NT2/D1 (cell line): ENCODE results near the gene AMPD3.

Source experiments
- DNase-seq: peaks from one replicate; pipeline ENCODE4 v3.0.0-alpha.2; 2011; ENCODE audit warnings: low read depth, low spot score
- H3K27me3 ChIP-seq: 2 replicates; pipeline ENCODE4 v1.6.0; 2011; ENCODE audit warnings: mild to moderate bottlenecking; ENCODE audit not compliant: insufficient read length, insufficient read depth
- H3K36me3 ChIP-seq: 2 replicates; pipeline ENCODE4 v1.6.1; 2011; ENCODE audit warnings: mild to moderate bottlenecking, low read length, mixed read lengths; ENCODE audit not compliant: insufficient read depth, insufficient read length
- H3K4me1 ChIP-seq: 2 replicates; pipeline ENCODE4 v1.5.1; 2011; ENCODE audit not compliant: insufficient read depth, insufficient read length
- H3K4me3 ChIP-seq: 2 replicates; pipeline ENCODE4 v1.5.1; 2011; ENCODE audit warnings: low read depth; ENCODE audit not compliant: insufficient read length
- H3K9ac ChIP-seq: 2 replicates; pipeline ENCODE4 v1.6.0; 2011; ENCODE audit warnings: low read depth; ENCODE audit not compliant: insufficient read length
- H3K9me3 ChIP-seq: 2 replicates; pipeline ENCODE4 v1.5.1; 2011; ENCODE audit warnings: mild to moderate bottlenecking, low read length; ENCODE audit not compliant: insufficient read depth
- SUZ12 ChIP-seq: IDR thresholded peaks from 2 replicates; pipeline ENCODE4 v1.6.1; 2011; ENCODE audit not compliant: insufficient read length, insufficient read depth; ENCODE audit errors: extremely low read depth
- YY1 ChIP-seq: IDR thresholded peaks from 2 replicates; pipeline ENCODE4 v1.6.1; 2011; ENCODE audit not compliant: insufficient read length, insufficient read depth
- ZNF274 ChIP-seq: IDR thresholded peaks from 2 replicates; pipeline ENCODE4 v1.6.1; 2011; ENCODE audit warnings: mild to moderate bottlenecking, low read depth, low read length

The AMPD3 gene

GRCh38 chr11:10412266-10412665 lies 42.8 kb upstream of the AMPD3 start:
- no peaks in the 10 kb centered on the region for H3K36me3 ChIP-seq
- no peaks in the 10 kb centered on the region for H3K9me3 ChIP-seq
- no peaks in the 10 kb centered on the region for H3K27me3 ChIP-seq
- TF ChIP-seq YY1 (no peak), ZNF274 (no peak), SUZ12 (no peak)
- no peaks in the 10 kb centered on the region for H3K4me1 ChIP-seq
- no peak overlapping the region for H3K4me3 ChIP-seq
- DNase-seq = no peak
- no peak overlapping the region for H3K9ac ChIP-seq

GRCh38 chr11:10413268-10413667 lies 41.8 kb upstream of the AMPD3 start:
- Histone ChIP-seq H3K4me3 (no peak overlapping the region), H3K4me1 (no peaks in the 10 kb centered on the region), H3K9me3 (no peaks in the 10 kb centered on the region), H3K36me3 (no peaks in the 10 kb centered on the region), H3K9ac (no peak overlapping the region), H3K27me3 (no peaks in the 10 kb centered on the region)
- no peak for DNase-seq
- TF ChIP-seq YY1 = no peak
- no peak for TF ChIP-seq ZNF274

GRCh38 chr11:10414181-10414580 lies 40.9 kb upstream of the AMPD3 start:
- TF ChIP-seq ZNF274 = no peak
- TF ChIP-seq YY1 = no peak
- TF ChIP-seq SUZ12 = no peak
- no peaks in the 10 kb centered on the region for H3K27me3 ChIP-seq
- H3K4me3 ChIP-seq = no peak overlapping the region
- no peaks in the 10 kb centered on the region for H3K36me3 ChIP-seq
- no peak for DNase-seq
- H3K9ac ChIP-seq = no peak overlapping the region
- H3K4me1 ChIP-seq = no peaks in the 10 kb centered on the region
- H3K9me3 ChIP-seq = no peaks in the 10 kb centered on the region

GRCh38 chr11:10414659-10415058 lies 40.4 kb upstream of the AMPD3 start:
- no peak overlapping the region for H3K9ac ChIP-seq
- TF ChIP-seq YY1 = no peak
- no peak for TF ChIP-seq SUZ12
- H3K4me3 ChIP-seq = no peak overlapping the region
- no peaks in the 10 kb centered on the region for H3K9me3 ChIP-seq
- no peak for DNase-seq
- no peaks in the 10 kb centered on the region for H3K27me3 ChIP-seq
- no peaks in the 10 kb centered on the region for H3K4me1 ChIP-seq
- no peaks in the 10 kb centered on the region for H3K36me3 ChIP-seq

- Histone ChIP-seq H3K27me3 (no peaks in the 10 kb centered on the region), H3K9me3 (no peaks in the 10 kb centered on the region), H3K4me3 (no peak overlapping the region), H3K9ac (no peak overlapping the region), H3K4me1 (no peaks in the 10 kb centered on the region), H3K36me3 (no peaks in the 10 kb centered on the region)
- no peak for TF ChIP-seq YY1
- no peak for TF ChIP-seq ZNF274
- no peak for TF ChIP-seq SUZ12
- DNase-seq = no peak
Observed at GRCh38 chr11:10415817-10416392, 39.2 kb upstream of the AMPD3 start.

- H3K36me3 ChIP-seq = no peaks in the 10 kb centered on the region
- no peak for TF ChIP-seq YY1
- no peak for TF ChIP-seq ZNF274
- TF ChIP-seq SUZ12 = no peak
- H3K4me3 ChIP-seq = no peak overlapping the region
- no peaks in the 10 kb centered on the region for H3K4me1 ChIP-seq
- no peak overlapping the region for H3K9ac ChIP-seq
- no peak for DNase-seq
- H3K27me3 ChIP-seq = no peaks in the 10 kb centered on the region
- H3K9me3 ChIP-seq = no peaks in the 10 kb centered on the region
Observed at GRCh38 chr11:10418259-10418949, 36.7 kb upstream of the AMPD3 start.

GRCh38 chr11:10418950-10419310 lies 36.1 kb upstream of the AMPD3 start:
- DNase-seq = no peak
- H3K4me1 ChIP-seq = no peaks in the 10 kb centered on the region
- no peak overlapping the region for H3K9ac ChIP-seq
- no peak overlapping the region for H3K4me3 ChIP-seq
- no peaks in the 10 kb centered on the region for H3K9me3 ChIP-seq
- H3K27me3 ChIP-seq = no peaks in the 10 kb centered on the region
- no peak for TF ChIP-seq SUZ12
- no peak for TF ChIP-seq YY1
- no peak for TF ChIP-seq ZNF274
- no peaks in the 10 kb centered on the region for H3K36me3 ChIP-seq
